GM18867 (cell line): ENCODE results near the gene PRKAG2.

Experiments
- ATAC-seq: cut with Tn5 transposase; IDR thresholded peaks from one replicate; pipeline ENCODE4 v1.9.1; 2021; ENCODE audit warnings: mild to moderate bottlenecking, moderate library complexity; ENCODE audit not compliant: unreplicated experiment

Gene PRKAG2

GRCh38 chr7:151608031-151608551, 268.8 kb downstream of the PRKAG2 start:
- no peak for ATAC-seq

GRCh38 chr7:151607464-151607867, 269.4 kb downstream of the PRKAG2 start:
- ATAC-seq = no peak

GRCh38 chr7:151603951-151604350, 273.0 kb downstream of the PRKAG2 start:
- no peak for ATAC-seq

GRCh38 chr7:151601521-151602305, 275.2 kb downstream of the PRKAG2 start:
- no peak for ATAC-seq

GRCh38 chr7:151600331-151600730, 276.6 kb downstream of the PRKAG2 start:
- no peak for ATAC-seq

- no peak for ATAC-seq
Observed at GRCh38 chr7:151599401-151600227, 277.3 kb downstream of the PRKAG2 start.

- no peak for ATAC-seq
Observed at GRCh38 chr7:151597541-151598444, 279.1 kb downstream of the PRKAG2 start.

- ATAC-seq = no peak
Observed at GRCh38 chr7:151595702-151596350, 281.1 kb downstream of the PRKAG2 start.

- ATAC-seq = no peak
Observed at GRCh38 chr7:151592868-151593486, 283.9 kb downstream of the PRKAG2 start.

GRCh38 chr7:151592330-151592729, 284.6 kb downstream of the PRKAG2 start:
- ATAC-seq = no peak

GRCh38 chr7:151591866-151592265, 285.0 kb downstream of the PRKAG2 start:
- no peak for ATAC-seq

- ATAC-seq = no peak
Observed at GRCh38 chr7:151590850-151591771, 285.8 kb downstream of the PRKAG2 start.

GRCh38 chr7:151590071-151590849, 286.7 kb downstream of the PRKAG2 start:
- peak; percentile 90 for ATAC-seq

- no peak for ATAC-seq
Observed at GRCh38 chr7:151588982-151589381, 287.9 kb downstream of the PRKAG2 start.

GRCh38 chr7:151586531-151587260, 290.2 kb downstream of the PRKAG2 start:
- ATAC-seq = no peak

GRCh38 chr7:151585744-151586393, 291.0 kb downstream of the PRKAG2 start:
- no peak for ATAC-seq

- no peak for ATAC-seq
Observed at GRCh38 chr7:151581741-151582140, 295.2 kb downstream of the PRKAG2 start.
